ENCODE data around the gene FETUB.

Gene FETUB

GRCh38 chr3:186636536-186636935, 3.7 kb upstream of the FETUB start:
- no peak for DNase-seq

GRCh38 chr3:186637686-186638085, 2.5 kb upstream of the FETUB start:
- no peak for DNase-seq

- no peak for DNase-seq
These were observed 1.9 kb upstream of the FETUB start for GRCh38 chr3:186638259-186638658.

GRCh38 chr3:186640473-186640818, 247 bp downstream of the FETUB start:
- no peak for DNase-seq

- no peak for DNase-seq
These were observed 730 bp downstream of the FETUB start for GRCh38 chr3:186640929-186641328.

GRCh38 chr3:186642014-186642413, 1.8 kb downstream of the FETUB start:
- DNase-seq = no peak

GRCh38 chr3:186643493-186643892, 3.3 kb downstream of the FETUB start:
- no peak for DNase-seq

GRCh38 chr3:186644683-186645082, 4.5 kb downstream of the FETUB start:
- DNase-seq = no peak

GRCh38 chr3:186646106-186646505, 5.9 kb downstream of the FETUB start:
- no peak for DNase-seq

GRCh38 chr3:186646841-186647240, 6.6 kb downstream of the FETUB start:
- DNase-seq = no peak

GRCh38 chr3:186648851-186649250, 8.7 kb downstream of the FETUB start:
- DNase-seq = no peak

- DNase-seq = no peak
These were observed 11.5 kb downstream of the FETUB start for GRCh38 chr3:186651678-186652215.

- no peak for DNase-seq
These were observed 13.0 kb downstream of the FETUB start for GRCh38 chr3:186653080-186653707.

- no peak for DNase-seq
These were observed 13.8 kb downstream of the FETUB start for GRCh38 chr3:186653984-186654383.

GRCh38 chr3:186663361-186664118, 23.3 kb downstream of the FETUB start:
- no peak for DNase-seq

GRCh38 chr3:186664119-186664495, 23.9 kb downstream of the FETUB start:
- DNase-seq = no peak

- no peak for DNase-seq
These were observed 24.3 kb downstream of the FETUB start for GRCh38 chr3:186664506-186664905.

GRCh38 chr3:186665625-186666188, 25.5 kb downstream of the FETUB start, which contains the start of gene HRG:
TSS of gene HRG (plus strand) at chr3:186666014. CDS start at chr3:186666032, 18 bp downstream.
- no peak for DNase-seq

- DNase-seq = no peak
These were observed 28.2 kb downstream of the FETUB start for GRCh38 chr3:186668426-186668825.

- no peak for DNase-seq
These were observed 29.3 kb downstream of the FETUB start for GRCh38 chr3:186669378-186670084.

GRCh38 chr3:186670155-186670554, 30.0 kb downstream of the FETUB start:
- DNase-seq = no peak

GRCh38 chr3:186671051-186671450, 30.9 kb downstream of the FETUB start:
- DNase-seq = no peak

GRCh38 chr3:186678604-186679003, 38.4 kb downstream of the FETUB start:
- DNase-seq = no peak
